ENCODE results near the gene CBX8. TPM values are rescaled to one million over a fixed set of nuclear protein-coding genes. Genes with fewer than 3 reads are reported as not detected.

The CBX8 gene
- total RNA-seq, 4 donors from 2014 or later: 1.9 to 4.7 (median 4.2) TPM

GRCh38 chr17:79798299-79799173, 1.7 kb upstream of the CBX8 start:
- no peak for TF ChIP-seq CTCF (IDR thresholded peaks at IDR 0.05)
- no peak for TF ChIP-seq POLR2A (IDR thresholded peaks at IDR 0.05)
- intact Hi-C loops (cut with DNase I; ENCODE audit: low total_unique reads): loop anchor here (2.0 kb wide), 1 partner anchor 44 kb away; no protein-coding TSS in a partner anchor
- peak in 1 of 2 donors; percentile 19 for DNase-seq (ENCODE audit: low spot score in 2 of 2)

GRCh38 chr17:79797492-79798298, 818 bp upstream of the CBX8 start:
- DNase-seq (ENCODE audit: low spot score in 2 of 2): peak in 1 of 2 donors; percentile 19
- TF ChIP-seq POLR2A (IDR thresholded peaks at IDR 0.05): no peak
- H3K4me3 ChIP-seq (ENCODE audit: low read depth, poor library complexity, severe bottlenecking): peak overlapping the region; percentile 10
- 0 to 1% methylated on average over 1 to 14 of the region's 89 CpGs for WGBS, 2 donors
- intact Hi-C loops (cut with DNase I; ENCODE audit: low total_unique reads): loop anchor here (2.0 kb wide), 1 partner anchor 45 kb away; no protein-coding TSS in a partner anchor

More at GRCh38 chr17:79798299-79799173, 1.7 kb upstream of the CBX8 start:
- peak overlapping the region; percentile 10 for H3K4me3 ChIP-seq (ENCODE audit: low read depth, poor library complexity, severe bottlenecking)
- WGBS, 2 donors: 0 to 1% methylated on average over 57 to 69 of the region's 70 CpGs

- no peak for DNase-seq (ENCODE audit: low spot score in 2 of 2)
- intact Hi-C loops (cut with DNase I; ENCODE audit: low total_unique reads): no loop called here
- peak overlapping the region; percentile 37 for H3K4me3 ChIP-seq (ENCODE audit: low read depth, poor library complexity, severe bottlenecking)
- WGBS, 2 donors: 1 to 3% methylated on average over 19 of the region's 19 CpGs
- no peak for TF ChIP-seq CTCF (IDR thresholded peaks at IDR 0.05)
- TF ChIP-seq POLR2A (IDR thresholded peaks at IDR 0.05): no peak
Measured at GRCh38 chr17:79796444-79796762, 474 bp downstream of the CBX8 start.

- 62 to 71% methylated on average over 8 of the region's 8 CpGs for WGBS, 2 donors
- intact Hi-C loops (cut with DNase I; ENCODE audit: low total_unique reads): no loop called here
- H3K4me3 ChIP-seq (ENCODE audit: low read depth, poor library complexity, severe bottlenecking): no peak overlapping the region
- no peak for DNase-seq (ENCODE audit: low spot score in 2 of 2)
- TF ChIP-seq CTCF (IDR thresholded peaks at IDR 0.05) (no peak), POLR2A (IDR thresholded peaks at IDR 0.05) (no peak)
Measured at GRCh38 chr17:79795795-79796443, 958 bp downstream of the CBX8 start.

GRCh38 chr17:79794659-79795511, 2.0 kb downstream of the CBX8 start:
- no peak overlapping the region for H3K4me3 ChIP-seq (ENCODE audit: low read depth, poor library complexity, severe bottlenecking)
- 90% methylated on average over 42 to 47 of the region's 47 CpGs for WGBS, 2 donors
- intact Hi-C loops (cut with DNase I; ENCODE audit: low total_unique reads): no loop called here
- TF ChIP-seq CTCF (IDR thresholded peaks at IDR 0.05): no peak
- no peak for TF ChIP-seq POLR2A (IDR thresholded peaks at IDR 0.05)
- no peak for DNase-seq (ENCODE audit: low spot score in 2 of 2)

Data from lower leg skin (tissue), 4 donors.